ENCODE results near the gene SQSTM1.

The SQSTM1 gene

GRCh38 chr5:179801304-179802206 lies 19.1 kb upstream of the SQSTM1 start:
- peaks cover 47% of the 10 kb centered on the region for H3K4me1 ChIP-seq (ENCODE audit: control insufficient read depth, insufficient read depth, low read length)
- H3K36me3 ChIP-seq (ENCODE audit: control insufficient read depth in 2 of 2, insufficient read depth in 2 of 2, low read length in 2 of 2), result peaks cover 7 to 21% of the 10 kb centered on the region in 2 donors
- peak overlapping the region in 1 of 2 donors; percentile 40 for H3K4me3 ChIP-seq (ENCODE audit: low read length in 2 of 2)
- peak overlapping the region; percentile 11 for H3K27ac ChIP-seq (ENCODE audit: low read length)
- H3K9ac ChIP-seq (ENCODE audit: low read length in 2 of 2), result no peak overlapping the region
- H3K9me3 ChIP-seq (ENCODE audit: control insufficient read depth in 2 of 2, low read length in 2 of 2), result no peaks in the 10 kb centered on the region
- H3K27me3 ChIP-seq (ENCODE audit: control insufficient read depth in 1 of 2, insufficient read depth in 2 of 2, low read length in 2 of 2), result no peaks in the 10 kb centered on the region

- Histone ChIP-seq H3K27ac (ENCODE audit: low read length) (peak overlapping the region; percentile 11), H3K4me1 (ENCODE audit: control insufficient read depth, insufficient read depth, low read length) (peaks cover 41% of the 10 kb centered on the region), H3K9me3 (ENCODE audit: control insufficient read depth in 2 of 2, low read length in 2 of 2) (no peaks in the 10 kb centered on the region), H3K27me3 (ENCODE audit: control insufficient read depth in 1 of 2, insufficient read depth in 2 of 2, low read length in 2 of 2) (no peaks in the 10 kb centered on the region), H3K9ac (ENCODE audit: low read length in 2 of 2) (peak overlapping the region in 1 of 2 donors; percentile 29), H3K36me3 (ENCODE audit: control insufficient read depth in 2 of 2, insufficient read depth in 2 of 2, low read length in 2 of 2) (peaks cover 7 to 21% of the 10 kb centered on the region in 2 donors), H3K4me3 (ENCODE audit: low read length in 2 of 2) (no peak overlapping the region)
Observed at GRCh38 chr5:179802207-179802883, 18.4 kb upstream of the SQSTM1 start.

GRCh38 chr5:179802950-179803562 lies 17.6 kb upstream of the SQSTM1 start:
- Histone ChIP-seq H3K4me1 (ENCODE audit: control insufficient read depth, insufficient read depth, low read length) (peaks cover 47% of the 10 kb centered on the region), H3K27ac (ENCODE audit: low read length) (peak overlapping the region; percentile 11), H3K4me3 (ENCODE audit: low read length in 2 of 2) (no peak overlapping the region)

GRCh38 chr5:179803651-179804554 lies 16.8 kb upstream of the SQSTM1 start:
- Histone ChIP-seq H3K27me3 (ENCODE audit: control insufficient read depth in 1 of 2, insufficient read depth in 2 of 2, low read length in 2 of 2) (no peaks in the 10 kb centered on the region), H3K9ac (ENCODE audit: low read length in 2 of 2) (peak overlapping the region in 1 of 2 donors; percentile 72), H3K27ac (ENCODE audit: low read length) (no peak overlapping the region), H3K9me3 (ENCODE audit: control insufficient read depth in 2 of 2, low read length in 2 of 2) (no peaks in the 10 kb centered on the region), H3K4me3 (ENCODE audit: low read length in 2 of 2) (peak overlapping the region in 1 of 2 donors; percentile 15), H3K4me1 (ENCODE audit: control insufficient read depth, insufficient read depth, low read length) (peaks cover 47% of the 10 kb centered on the region), H3K36me3 (ENCODE audit: control insufficient read depth in 2 of 2, insufficient read depth in 2 of 2, low read length in 2 of 2) (peaks cover 0 to 11% of the 10 kb centered on the region in 2 donors)

More at GRCh38 chr5:179802950-179803562, 17.6 kb upstream of the SQSTM1 start:
- peaks cover 6 to 20% of the 10 kb centered on the region in 2 donors for H3K36me3 ChIP-seq (ENCODE audit: control insufficient read depth in 2 of 2, insufficient read depth in 2 of 2, low read length in 2 of 2)
- H3K9ac ChIP-seq (ENCODE audit: low read length in 2 of 2), result peak overlapping the region in 1 of 2 donors; percentile 29
- H3K9me3 ChIP-seq (ENCODE audit: control insufficient read depth in 2 of 2, low read length in 2 of 2), result no peaks in the 10 kb centered on the region
- no peaks in the 10 kb centered on the region for H3K27me3 ChIP-seq (ENCODE audit: control insufficient read depth in 1 of 2, insufficient read depth in 2 of 2, low read length in 2 of 2)

GRCh38 chr5:179804555-179804947 lies 16.2 kb upstream of the SQSTM1 start:
- Histone ChIP-seq H3K9me3 (ENCODE audit: control insufficient read depth in 2 of 2, low read length in 2 of 2) (no peaks in the 10 kb centered on the region), H3K9ac (ENCODE audit: low read length in 2 of 2) (peak overlapping the region; percentile 39 to 72), H3K4me3 (ENCODE audit: low read length in 2 of 2) (peak overlapping the region in 1 of 2 donors; percentile 15), H3K27ac (ENCODE audit: low read length) (peak overlapping the region; percentile 53), H3K27me3 (ENCODE audit: control insufficient read depth in 1 of 2, insufficient read depth in 2 of 2, low read length in 2 of 2) (no peaks in the 10 kb centered on the region), H3K36me3 (ENCODE audit: control insufficient read depth in 2 of 2, insufficient read depth in 2 of 2, low read length in 2 of 2) (peaks cover 0 to 5% of the 10 kb centered on the region in 2 donors), H3K4me1 (ENCODE audit: control insufficient read depth, insufficient read depth, low read length) (peaks cover 47% of the 10 kb centered on the region)

GRCh38 chr5:179805070-179805528 lies 15.6 kb upstream of the SQSTM1 start:
- no peaks in the 10 kb centered on the region for H3K9me3 ChIP-seq (ENCODE audit: control insufficient read depth in 2 of 2, low read length in 2 of 2)
- H3K36me3 ChIP-seq (ENCODE audit: control insufficient read depth in 2 of 2, insufficient read depth in 2 of 2, low read length in 2 of 2), result no peaks in the 10 kb centered on the region
- peak overlapping the region; percentile 65 to 81 for H3K4me3 ChIP-seq (ENCODE audit: low read length in 2 of 2)
- H3K4me1 ChIP-seq (ENCODE audit: control insufficient read depth, insufficient read depth, low read length), result peaks cover 47% of the 10 kb centered on the region
- peak overlapping the region; percentile 53 for H3K27ac ChIP-seq (ENCODE audit: low read length)
- peak overlapping the region; percentile 39 to 72 for H3K9ac ChIP-seq (ENCODE audit: low read length in 2 of 2)
- H3K27me3 ChIP-seq (ENCODE audit: control insufficient read depth in 1 of 2, insufficient read depth in 2 of 2, low read length in 2 of 2), result no peaks in the 10 kb centered on the region

GRCh38 chr5:179805529-179806249 lies 15.0 kb upstream of the SQSTM1 start:
- Histone ChIP-seq H3K27ac (ENCODE audit: low read length) (peak overlapping the region; percentile 53), H3K27me3 (ENCODE audit: control insufficient read depth in 1 of 2, insufficient read depth in 2 of 2, low read length in 2 of 2) (no peaks in the 10 kb centered on the region), H3K4me1 (ENCODE audit: control insufficient read depth, insufficient read depth, low read length) (peaks cover 47% of the 10 kb centered on the region), H3K9ac (ENCODE audit: low read length in 2 of 2) (peak overlapping the region; percentile 39 to 72), H3K4me3 (ENCODE audit: low read length in 2 of 2) (peak overlapping the region; percentile 65 to 81), H3K36me3 (ENCODE audit: control insufficient read depth in 2 of 2, insufficient read depth in 2 of 2, low read length in 2 of 2) (no peaks in the 10 kb centered on the region), H3K9me3 (ENCODE audit: control insufficient read depth in 2 of 2, low read length in 2 of 2) (no peaks in the 10 kb centered on the region)

- Histone ChIP-seq H3K27me3 (ENCODE audit: control insufficient read depth in 1 of 2, insufficient read depth in 2 of 2, low read length in 2 of 2) (no peaks in the 10 kb centered on the region), H3K4me3 (ENCODE audit: low read length in 2 of 2) (peak within 1 kb of the TSS; percentile 65 to 81), H3K4me1 (ENCODE audit: control insufficient read depth, insufficient read depth, low read length) (peaks cover 47% of the 10 kb centered on the region), H3K27ac (ENCODE audit: low read length) (peak within 1 kb of the TSS; percentile 53), H3K9me3 (ENCODE audit: control insufficient read depth in 2 of 2, low read length in 2 of 2) (no peaks in the 10 kb centered on the region), H3K36me3 (ENCODE audit: control insufficient read depth in 2 of 2, insufficient read depth in 2 of 2, low read length in 2 of 2) (no peaks in the 10 kb centered on the region), H3K9ac (ENCODE audit: low read length in 2 of 2) (peak within 1 kb of the TSS; percentile 51 to 72)
Observed at GRCh38 chr5:179806250-179807048, 14.3 kb upstream of the SQSTM1 start, which contains the start of gene MGAT4B. TSS of gene MGAT4B (minus strand) at chr5:179806866. CDS start at chr5:179806583, 283 bp downstream.
